Neural cell (in vitro differentiated cells): Measurements from ENCODE around the gene SHOC1. TPM values are rescaled to one million over a fixed set of nuclear protein-coding genes. Genes with fewer than 3 reads are reported as not detected.

Source experiments
- H2AFZ ChIP-seq: fragments of 200-600, 300-800 bp; sonication (generic), shearing (Covaris generic); 2 replicates; pipeline ENCODE4 v1.6.0; 2014; ENCODE audit warnings: low read depth, mild to moderate bottlenecking, antibody characterized with exemption, low read length, moderate library complexity
- H3F3A ChIP-seq: fragments of 200-600 bp; shearing (Covaris generic); 2 replicates; pipeline ENCODE4 v1.6.1; 2016; ENCODE audit warnings: mild to moderate bottlenecking, moderate library complexity, mixed read lengths, antibody characterized with exemption, low read length; ENCODE audit not compliant: insufficient read depth, poor library complexity, severe bottlenecking
- H3K27ac ChIP-seq: fragments of 200-600, 300-800 bp; sonication (generic), shearing (Covaris generic); 2 replicates; pipeline ENCODE4 v1.5.1; 2014; ENCODE audit warnings: mild to moderate bottlenecking, low read length, moderate library complexity
- H3K27me3 ChIP-seq: fragments of 300-800, 200-600 bp; sonication (generic), shearing (Covaris generic); 2 replicates; pipeline ENCODE4 v1.6.0; 2014; ENCODE audit warnings: mild to moderate bottlenecking, low read depth, low read length, moderate library complexity; ENCODE audit not compliant: insufficient read depth
- H3K36me3 ChIP-seq: fragments of 300-800, 200-600 bp; sonication (generic), shearing (Covaris generic); 2 replicates; pipeline ENCODE4 v1.5.1; 2014; ENCODE audit warnings: mild to moderate bottlenecking, antibody characterized with exemption, low read length, moderate library complexity; ENCODE audit not compliant: insufficient read depth
- H3K4me2 ChIP-seq: fragments of 300-800, 200-600 bp; sonication (generic), shearing (Covaris generic); 2 replicates; pipeline ENCODE4 v1.6.0; 2014; ENCODE audit warnings: mild to moderate bottlenecking, low read length
- H3K4me3 ChIP-seq: fragments of 300-800, 200-600 bp; sonication (generic), shearing (Covaris generic); 2 replicates; pipeline ENCODE4 v1.5.1; 2014; ENCODE audit warnings: mild to moderate bottlenecking, low read length, moderate library complexity
- H3K79me2 ChIP-seq: fragments of 200-600 bp; shearing (Covaris generic); replicated peaks from 2 replicates; pipeline ENCODE4 v1.6.0; 2014; ENCODE audit warnings: mild to moderate bottlenecking, low read length, moderate library complexity; ENCODE audit not compliant: insufficient read depth
- H3K9ac ChIP-seq: fragments of 300-800, 200-600 bp; sonication (generic), shearing (Covaris generic); 2 replicates; pipeline ENCODE4 v1.6.1; 2016; ENCODE audit warnings: mild to moderate bottlenecking, low read length, mixed read lengths
- H3K9me2 ChIP-seq: fragments of 200-600 bp; shearing (Covaris generic); 2 replicates; pipeline ENCODE4 v1.6.1; 2016; ENCODE audit warnings: mild to moderate bottlenecking, low read length, mixed read lengths; ENCODE audit not compliant: insufficient read depth
- H3K9me3 ChIP-seq: fragments of 200-600, 300-800 bp; sonication (generic), shearing (Covaris generic); 2 replicates; pipeline ENCODE4 v1.6.1; 2016; ENCODE audit warnings: mild to moderate bottlenecking, mixed run types, low read length, moderate library complexity, mixed read lengths
- H4K20me1 ChIP-seq: fragments of 200-600 bp; shearing (Covaris generic); 2 replicates; pipeline ENCODE4 v1.6.1; 2016; ENCODE audit warnings: mild to moderate bottlenecking, mixed run types; ENCODE audit not compliant: insufficient read depth
- EP300 ChIP-seq: fragments of 450-650 bp; conservative IDR thresholded peaks from 2 replicates; pipeline ENCODE4 v1.6.1; 2014; ENCODE audit warnings: antibody characterized with exemption, mild to moderate bottlenecking, moderate library complexity; ENCODE audit not compliant: poor library complexity, severe bottlenecking
- EZH2 ChIP-seq: fragments of 200-600, 300-800 bp; shearing (Covaris generic), sonication (generic); IDR thresholded peaks from 2 replicates; pipeline ENCODE4 v1.6.1; 2014; ENCODE audit warnings: antibody characterized with exemption, low read length, borderline replicate concordance, mild to moderate bottlenecking; ENCODE audit not compliant: insufficient read depth, poor library complexity, severe bottlenecking
- MXI1 ChIP-seq: fragments of 450-650 bp; conservative IDR thresholded peaks from 2 replicates; pipeline ENCODE4 v1.6.1; 2014; ENCODE audit warnings: antibody characterized with exemption, mild to moderate bottlenecking; ENCODE audit not compliant: poor library complexity, severe bottlenecking
- POLR2AphosphoS5 ChIP-seq: IDR thresholded peaks from 2 replicates; pipeline ENCODE4 v1.6.1; 2012
- RAD21 ChIP-seq: fragments of 450-650 bp; conservative IDR thresholded peaks from 2 replicates; pipeline ENCODE4 v1.6.1; 2014; ENCODE audit warnings: antibody characterized with exemption, mild to moderate bottlenecking, moderate library complexity
- SMC3 ChIP-seq: fragments of 450-650 bp; conservative IDR thresholded peaks from 2 replicates; pipeline ENCODE4 v1.6.1; 2014; ENCODE audit warnings: antibody characterized with exemption, mild to moderate bottlenecking, moderate library complexity; ENCODE audit not compliant: poor library complexity
- TAF1 ChIP-seq: IDR thresholded peaks from 2 replicates; pipeline ENCODE4 v1.6.1; 2012; ENCODE audit warnings: low read depth
- polyA plus RNA-seq: library from polyadenylated mRNA; depleted of rRNA; stranded (reverse); fragments of >200 nt; gene quantifications from 2 replicates; pipeline ENCODE4 v1.2.3, GENCODE V29; 2014
- TF ChIP-seq, protein P1 (sequence below): fragments of 450-650 bp; IDR thresholded peaks from 2 replicates; pipeline ENCODE4 v1.5.1; 2014; ENCODE audit warnings: antibody characterized with exemption, mild to moderate bottlenecking, moderate library complexity; ENCODE audit not compliant: poor library complexity, severe bottlenecking
- TF ChIP-seq, protein P2 (sequence below): IDR thresholded peaks from 2 replicates; pipeline ENCODE4 v1.6.1; 2012; ENCODE audit warnings: borderline replicate concordance

SHOC1 gene
- polyA plus RNA-seq, 1 donor from 2014 or later = not detected

DNA sequence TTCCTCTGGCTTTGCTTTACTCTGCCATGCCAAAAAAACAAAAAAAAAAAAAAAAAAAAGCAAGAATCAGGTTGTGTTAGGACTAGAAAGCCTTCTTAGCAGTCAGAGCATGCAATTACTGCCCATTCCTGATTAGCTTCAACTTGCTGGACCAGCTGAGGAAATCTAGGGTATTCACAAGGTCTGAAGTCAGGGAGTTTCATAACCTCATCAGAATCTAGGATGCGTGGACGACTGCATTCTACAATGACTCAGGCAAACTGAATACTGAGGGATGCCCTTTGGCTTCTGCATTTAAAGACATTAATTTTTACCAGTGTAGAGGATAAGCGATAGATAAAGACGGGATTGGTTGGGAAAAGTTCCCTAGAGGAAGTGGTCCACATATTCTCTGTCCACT lies 39.2 kb upstream of the SHOC1 start:
- Histone ChIP-seq H2AFZ (no peak overlapping the region), H3K27ac (no peak overlapping the region), H3K79me2 (no peaks in the 10 kb centered on the region), H3K27me3 (no peaks in the 10 kb centered on the region), H3K36me3 (no peaks in the 10 kb centered on the region), H3K4me2 (no peak overlapping the region), H3K4me3 (no peak overlapping the region), H4K20me1 (no peaks in the 10 kb centered on the region), H3K9me2 (no peaks in the 10 kb centered on the region), H3K9me3 (no peaks in the 10 kb centered on the region), H3K9ac (no peak overlapping the region), H3F3A (no peaks in the 10 kb centered on the region)
- no peak for TF ChIP-seq SMC3
- no peak for TF ChIP-seq MXI1
- TF ChIP-seq TAF1 = no peak
- no peak for TF ChIP-seq EP300
- TF ChIP-seq, protein P1, sequence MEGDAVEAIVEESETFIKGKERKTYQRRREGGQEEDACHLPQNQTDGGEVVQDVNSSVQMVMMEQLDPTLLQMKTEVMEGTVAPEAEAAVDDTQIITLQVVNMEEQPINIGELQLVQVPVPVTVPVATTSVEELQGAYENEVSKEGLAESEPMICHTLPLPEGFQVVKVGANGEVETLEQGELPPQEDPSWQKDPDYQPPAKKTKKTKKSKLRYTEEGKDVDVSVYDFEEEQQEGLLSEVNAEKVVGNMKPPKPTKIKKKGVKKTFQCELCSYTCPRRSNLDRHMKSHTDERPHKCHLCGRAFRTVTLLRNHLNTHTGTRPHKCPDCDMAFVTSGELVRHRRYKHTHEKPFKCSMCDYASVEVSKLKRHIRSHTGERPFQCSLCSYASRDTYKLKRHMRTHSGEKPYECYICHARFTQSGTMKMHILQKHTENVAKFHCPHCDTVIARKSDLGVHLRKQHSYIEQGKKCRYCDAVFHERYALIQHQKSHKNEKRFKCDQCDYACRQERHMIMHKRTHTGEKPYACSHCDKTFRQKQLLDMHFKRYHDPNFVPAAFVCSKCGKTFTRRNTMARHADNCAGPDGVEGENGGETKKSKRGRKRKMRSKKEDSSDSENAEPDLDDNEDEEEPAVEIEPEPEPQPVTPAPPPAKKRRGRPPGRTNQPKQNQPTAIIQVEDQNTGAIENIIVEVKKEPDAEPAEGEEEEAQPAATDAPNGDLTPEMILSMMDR = no peak
- TF ChIP-seq, protein P2, sequence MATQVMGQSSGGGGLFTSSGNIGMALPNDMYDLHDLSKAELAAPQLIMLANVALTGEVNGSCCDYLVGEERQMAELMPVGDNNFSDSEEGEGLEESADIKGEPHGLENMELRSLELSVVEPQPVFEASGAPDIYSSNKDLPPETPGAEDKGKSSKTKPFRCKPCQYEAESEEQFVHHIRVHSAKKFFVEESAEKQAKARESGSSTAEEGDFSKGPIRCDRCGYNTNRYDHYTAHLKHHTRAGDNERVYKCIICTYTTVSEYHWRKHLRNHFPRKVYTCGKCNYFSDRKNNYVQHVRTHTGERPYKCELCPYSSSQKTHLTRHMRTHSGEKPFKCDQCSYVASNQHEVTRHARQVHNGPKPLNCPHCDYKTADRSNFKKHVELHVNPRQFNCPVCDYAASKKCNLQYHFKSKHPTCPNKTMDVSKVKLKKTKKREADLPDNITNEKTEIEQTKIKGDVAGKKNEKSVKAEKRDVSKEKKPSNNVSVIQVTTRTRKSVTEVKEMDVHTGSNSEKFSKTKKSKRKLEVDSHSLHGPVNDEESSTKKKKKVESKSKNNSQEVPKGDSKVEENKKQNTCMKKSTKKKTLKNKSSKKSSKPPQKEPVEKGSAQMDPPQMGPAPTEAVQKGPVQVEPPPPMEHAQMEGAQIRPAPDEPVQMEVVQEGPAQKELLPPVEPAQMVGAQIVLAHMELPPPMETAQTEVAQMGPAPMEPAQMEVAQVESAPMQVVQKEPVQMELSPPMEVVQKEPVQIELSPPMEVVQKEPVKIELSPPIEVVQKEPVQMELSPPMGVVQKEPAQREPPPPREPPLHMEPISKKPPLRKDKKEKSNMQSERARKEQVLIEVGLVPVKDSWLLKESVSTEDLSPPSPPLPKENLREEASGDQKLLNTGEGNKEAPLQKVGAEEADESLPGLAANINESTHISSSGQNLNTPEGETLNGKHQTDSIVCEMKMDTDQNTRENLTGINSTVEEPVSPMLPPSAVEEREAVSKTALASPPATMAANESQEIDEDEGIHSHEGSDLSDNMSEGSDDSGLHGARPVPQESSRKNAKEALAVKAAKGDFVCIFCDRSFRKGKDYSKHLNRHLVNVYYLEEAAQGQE = no peak
- TF ChIP-seq EZH2 = no peak
- no peak for TF ChIP-seq RAD21
- TF ChIP-seq POLR2AphosphoS5 = no peak

DNA sequence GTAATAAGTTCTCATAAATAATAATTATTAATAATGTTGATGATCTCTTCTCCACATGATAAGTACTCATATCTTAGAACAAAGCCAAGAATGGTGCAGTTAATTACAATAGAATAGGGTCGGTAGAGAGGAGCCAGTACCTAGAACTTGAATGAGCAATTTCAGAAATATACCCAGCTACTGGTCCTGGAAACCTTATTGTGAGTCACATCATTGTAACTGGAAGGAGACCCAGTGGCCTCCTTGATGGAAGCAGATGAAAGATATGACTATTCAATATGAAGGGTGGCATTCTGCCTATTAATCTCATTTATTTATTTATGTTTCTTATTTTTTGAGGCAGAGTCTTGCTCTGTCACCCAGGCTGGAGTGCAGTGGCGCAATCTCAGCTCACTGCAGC lies 37.7 kb upstream of the SHOC1 start:
- no peaks in the 10 kb centered on the region for H3K9me3 ChIP-seq
- no peaks in the 10 kb centered on the region for H3K9me2 ChIP-seq
- H4K20me1 ChIP-seq = no peaks in the 10 kb centered on the region
- H2AFZ ChIP-seq = no peak overlapping the region
- H3K36me3 ChIP-seq = no peaks in the 10 kb centered on the region
- no peak overlapping the region for H3K4me2 ChIP-seq
- no peak overlapping the region for H3K4me3 ChIP-seq
- no peak overlapping the region for H3K27ac ChIP-seq
- no peaks in the 10 kb centered on the region for H3F3A ChIP-seq
- no peak overlapping the region for H3K9ac ChIP-seq
- no peaks in the 10 kb centered on the region for H3K27me3 ChIP-seq
- TF ChIP-seq POLR2AphosphoS5 (no peak), SMC3 (no peak), MXI1 (no peak), EP300 (no peak), TAF1 (no peak), RAD21 (no peak), EZH2 (no peak)
- TF ChIP-seq, protein P2 = no peak
- TF ChIP-seq, protein P1 = no peak
- no peaks in the 10 kb centered on the region for H3K79me2 ChIP-seq
